Ureter (tissue), 1 donor: Measurements from ENCODE around the gene SMARCC1. TPM values are rescaled to one million over a fixed set of nuclear protein-coding genes. Genes with fewer than 3 reads are reported as not detected.

Source experiments
- DNase-seq: peaks from one replicate; pipeline ENCODE4 v3.0.0-alpha.2; 2020; ENCODE audit warnings: low spot score
- total RNA-seq: library from RNA; stranded (reverse); gene quantifications from one replicate; pipeline ENCODE4 v1.2.4, GENCODE V29; 2023
- donor health status: DM: yes; HTN: yes; CAD: no.

The SMARCC1 gene
- total RNA-seq, 1 donor from 2014 or later = 110 TPM

GRCh38 chr3:47635536-47635935 lies 146.2 kb downstream of the SMARCC1 start:
- DNase-seq = no peak

GRCh38 chr3:47634996-47635395 lies 146.7 kb downstream of the SMARCC1 start:
- DNase-seq = no peak

- DNase-seq = no peak
Measured at GRCh38 chr3:47630810-47631209, 150.9 kb downstream of the SMARCC1 start.

- no peak for DNase-seq
Measured at GRCh38 chr3:47629770-47630169, 151.9 kb downstream of the SMARCC1 start.

DNA sequence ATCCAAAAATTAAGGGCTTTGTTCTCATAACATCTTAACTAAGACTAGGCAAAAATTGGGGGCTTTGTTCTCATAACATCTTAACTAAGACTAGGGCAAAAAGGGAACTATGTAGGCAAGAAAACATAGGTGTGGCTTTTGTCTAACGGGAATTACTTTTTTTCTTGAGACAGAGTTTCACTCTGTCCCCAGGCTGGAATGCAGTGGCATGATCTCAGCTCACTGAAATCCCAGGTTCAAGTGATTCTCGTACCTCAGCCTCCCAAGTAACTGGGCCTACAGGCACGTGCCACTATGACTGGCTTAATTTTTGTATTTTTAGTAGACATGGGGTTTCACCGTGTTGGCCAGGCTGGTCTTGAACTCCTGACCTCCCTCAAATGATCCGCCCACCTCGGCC lies 153.3 kb downstream of the SMARCC1 start:
- no peak for DNase-seq

DNA sequence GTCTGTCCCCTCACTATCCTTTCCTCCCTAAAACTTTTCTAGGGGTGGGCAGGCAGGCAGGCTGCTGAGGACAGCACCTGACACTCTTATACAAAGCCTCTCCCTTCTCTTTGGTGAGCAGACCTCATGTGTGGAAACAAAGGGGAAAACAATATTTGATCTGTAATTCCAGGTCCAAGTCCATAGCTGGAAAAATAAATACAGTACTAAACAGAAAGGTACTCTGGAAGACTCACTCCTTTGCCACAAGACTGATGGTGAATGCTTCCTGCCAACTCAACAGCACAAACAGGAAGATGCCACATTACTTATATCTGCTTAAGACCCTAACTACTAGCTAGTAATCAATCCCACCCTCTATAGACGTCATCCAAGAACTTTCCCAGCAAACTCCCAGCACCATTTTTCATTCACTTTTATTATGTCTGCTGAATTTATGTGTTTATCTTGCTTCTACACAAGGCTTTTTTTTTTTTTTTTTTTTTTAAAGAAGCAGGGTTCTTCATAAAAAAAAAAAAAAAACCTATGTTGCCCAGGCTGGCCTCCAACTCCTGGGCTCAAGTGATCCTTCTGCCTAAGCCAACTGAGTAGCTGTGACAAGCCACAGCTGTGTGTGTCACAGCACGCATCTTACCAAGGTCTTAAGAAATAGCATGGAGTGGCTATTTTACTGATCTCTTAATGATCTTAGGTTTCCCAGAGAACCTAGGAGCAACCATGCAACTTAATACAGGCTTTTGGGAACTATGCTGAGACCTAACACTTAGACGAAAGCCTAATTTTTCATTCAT lies 158.8 kb downstream of the SMARCC1 start:
- no peak for DNase-seq

- no peak for DNase-seq
Measured at GRCh38 chr3:47617086-47618010, 164.3 kb downstream of the SMARCC1 start.

DNA sequence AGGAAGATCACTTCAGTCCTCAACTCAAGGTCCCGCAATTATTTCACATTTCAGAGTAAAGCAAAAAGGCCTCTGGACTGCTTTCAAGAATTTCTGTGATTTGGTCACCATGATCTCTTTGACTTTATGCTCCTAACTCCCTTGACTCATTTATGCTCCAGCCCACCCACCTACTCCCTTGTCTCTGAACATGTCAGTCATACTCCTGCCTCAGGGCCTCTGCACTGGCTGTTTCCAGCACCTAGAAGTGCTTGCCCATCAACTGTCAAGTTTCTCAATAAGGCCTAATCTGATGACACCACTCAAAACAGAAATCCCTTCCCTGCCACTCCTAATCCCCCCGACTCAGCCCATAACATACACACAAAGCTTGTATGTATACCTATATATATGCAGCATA lies 166.9 kb downstream of the SMARCC1 start:
- no peak for DNase-seq

DNA sequence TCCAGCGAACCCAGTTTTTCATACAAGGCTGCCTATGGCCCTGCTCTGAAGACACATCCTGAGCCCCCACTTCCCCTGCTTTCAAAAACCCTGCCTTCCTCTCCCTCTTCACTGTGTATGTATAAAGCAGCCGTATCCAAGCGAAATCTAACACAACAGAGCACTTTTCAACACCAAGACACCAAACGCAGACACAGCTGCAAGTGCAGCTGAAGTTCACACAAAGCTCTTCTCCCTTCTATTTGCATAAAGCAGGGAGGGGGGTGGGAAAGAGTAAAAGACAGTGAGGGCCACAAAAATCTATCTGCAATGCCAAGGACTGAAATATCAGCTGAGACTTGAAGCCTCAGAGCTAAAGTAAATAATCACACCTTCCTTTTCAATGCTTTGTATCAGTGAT lies 168.0 kb downstream of the SMARCC1 start:
- DNase-seq = no peak

DNA sequence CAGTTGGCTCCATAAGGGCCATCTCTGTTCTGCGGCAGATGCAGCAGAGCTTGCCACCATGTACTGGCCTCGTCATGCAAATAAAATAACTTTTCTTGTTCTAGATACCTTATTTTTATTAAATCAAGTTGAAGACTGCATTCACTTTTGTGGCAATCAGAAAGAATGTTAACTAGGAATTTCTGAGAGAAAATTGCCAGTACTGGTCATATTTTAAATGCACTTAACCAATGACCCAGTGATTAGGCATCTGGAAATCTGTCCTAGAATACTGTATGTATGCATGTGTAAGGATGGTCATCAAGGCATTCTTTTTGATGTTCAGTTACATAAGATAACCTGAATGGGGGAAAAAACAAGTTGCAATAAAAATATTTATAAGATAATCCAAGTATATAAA lies 168.8 kb downstream of the SMARCC1 start:
- DNase-seq = no peak

DNA sequence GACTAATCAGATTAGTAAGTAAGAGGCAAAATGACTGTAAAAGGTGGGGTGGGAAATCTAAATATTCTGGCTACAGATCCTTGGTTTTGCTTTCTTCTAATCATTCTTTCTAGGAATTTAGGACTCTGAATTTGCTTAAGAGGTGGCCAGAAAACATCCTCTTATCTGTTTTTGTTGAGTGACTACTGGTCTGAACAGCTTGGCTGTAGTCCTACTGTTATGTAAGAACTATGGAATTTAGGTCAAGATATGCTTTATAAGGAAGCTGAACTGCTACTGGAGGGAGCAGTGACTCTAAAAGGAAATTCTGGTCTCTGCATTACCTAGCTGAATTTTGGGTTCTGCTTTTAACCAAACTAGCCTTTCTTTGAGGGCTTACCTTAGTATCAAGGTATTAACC lies 169.5 kb downstream of the SMARCC1 start:
- DNase-seq = no peak

DNA sequence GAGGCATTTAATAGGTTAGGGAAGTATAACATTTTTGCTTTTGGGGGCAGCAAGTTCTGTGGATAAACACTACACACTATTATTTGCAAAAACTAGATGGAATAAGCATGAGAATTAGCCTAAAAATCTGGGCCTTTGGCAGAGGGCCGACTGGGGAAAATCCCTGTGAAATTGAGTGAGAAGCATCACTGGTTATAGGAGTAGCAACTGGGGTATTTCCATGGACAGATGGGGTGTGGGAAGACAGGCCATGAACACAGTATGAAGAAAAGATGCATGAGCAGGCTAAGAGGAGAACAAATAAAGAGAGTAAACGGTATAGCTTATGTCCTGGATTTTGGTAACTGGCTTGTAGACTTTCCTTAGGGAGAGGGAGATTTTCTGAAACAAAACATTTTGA lies 170.1 kb downstream of the SMARCC1 start:
- no peak for DNase-seq

GRCh38 chr3:47610583-47610982 lies 171.1 kb downstream of the SMARCC1 start:
- no peak for DNase-seq

- no peak for DNase-seq
Measured at GRCh38 chr3:47607335-47607734, 174.4 kb downstream of the SMARCC1 start.

GRCh38 chr3:47606165-47606564 lies 175.5 kb downstream of the SMARCC1 start:
- DNase-seq = no peak

GRCh38 chr3:47605652-47606051 lies 176.0 kb downstream of the SMARCC1 start:
- no peak for DNase-seq

DNA sequence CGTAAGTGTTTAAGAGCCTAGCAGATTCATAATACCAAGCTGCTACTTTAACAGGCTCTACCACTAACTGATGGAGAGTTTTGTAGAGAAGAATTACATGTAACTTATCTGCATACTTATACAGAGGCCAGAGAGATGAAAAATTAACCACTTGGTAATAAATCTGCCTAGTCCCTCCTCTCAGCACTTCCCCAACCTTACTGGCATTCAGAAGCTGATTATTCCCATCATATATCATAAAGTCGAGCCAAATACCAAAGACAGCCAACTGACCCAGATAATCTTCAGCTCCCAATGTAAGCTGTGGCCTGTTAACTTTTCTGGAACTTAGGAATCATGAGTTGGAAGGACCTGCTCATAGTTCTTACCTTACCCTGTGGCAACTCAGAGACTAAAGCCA lies 177.5 kb downstream of the SMARCC1 start:
- no peak for DNase-seq

- DNase-seq = no peak
Measured at GRCh38 chr3:47603332-47603731, 178.4 kb downstream of the SMARCC1 start.

DNA sequence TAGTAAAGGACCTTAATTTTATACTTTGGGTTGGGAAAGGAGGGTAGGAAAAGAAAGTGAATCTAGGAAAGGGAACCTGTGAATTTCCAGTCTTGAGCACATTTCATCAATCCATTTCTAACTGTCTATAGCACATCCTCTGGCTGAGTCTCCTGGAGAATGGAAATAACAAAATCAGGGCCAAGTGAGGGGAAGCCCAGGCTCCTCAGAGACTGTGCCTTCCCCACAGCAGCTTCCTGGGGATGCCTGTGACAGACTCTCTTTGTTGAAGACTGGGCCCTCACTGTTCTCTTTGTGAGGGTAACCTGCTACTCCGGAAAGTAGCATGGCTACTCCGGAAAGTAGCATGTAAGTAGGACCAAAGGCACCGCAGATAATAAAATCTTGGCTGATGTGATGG lies 180.4 kb downstream of the SMARCC1 start:
- no peak for DNase-seq

GRCh38 chr3:47594792-47595191 lies 186.9 kb downstream of the SMARCC1 start:
- DNase-seq = no peak

GRCh38 chr3:47592066-47592795 lies 189.5 kb downstream of the SMARCC1 start:
- DNase-seq = no peak

- DNase-seq = no peak
Measured at GRCh38 chr3:47590216-47590615, 191.5 kb downstream of the SMARCC1 start.
